Activated T-cell treated with anti-CD3 and anti-CD28 coated beads, Interleukin-2, amount 50 U/mL, for 4 hours (primary cell): Measurements from ENCODE around the gene ZNF93. TPM values are rescaled to one million over a fixed set of nuclear protein-coding genes. Genes with fewer than 3 reads are reported as not detected.
"Not testable (repeated sequence)": the region's sequence is repeated elsewhere in the genome, so short reads cannot be mapped to it uniquely, and the experiment has no call there.

Source experiments
- ATAC-seq, 2 donors: fragments of 200-7000 bp; cut with Tn5 transposase; one replicate each; pipeline ENCODE4 v1.10.0; 2021
- DNase-seq: peaks from one replicate; pipeline ENCODE4 v3.0.0-alpha.2; 2020
- H3K27me3 Mint-ChIP-seq: one replicate; pipeline ENCODE4 v1.8.0; 2021; ENCODE audit warnings: low read depth, mixed read lengths
- H3K36me3 Mint-ChIP-seq: one replicate; pipeline ENCODE4 v1.8.0; 2022; ENCODE audit warnings: mixed read lengths; ENCODE audit not compliant: insufficient read depth
- H3K4me1 Mint-ChIP-seq: one replicate; pipeline ENCODE4 v1.8.0; 2021; ENCODE audit warnings: low read depth, mixed read lengths
- H3K4me3 Mint-ChIP-seq: one replicate; pipeline ENCODE4 v1.8.0; 2021; ENCODE audit warnings: mild to moderate bottlenecking, moderate library complexity, mixed read lengths
- H3K9me3 Mint-ChIP-seq: one replicate; pipeline ENCODE4 v1.8.0; 2021; ENCODE audit warnings: mixed read lengths
- total RNA-seq, 3 donors: library from RNA; stranded (reverse); gene quantifications; one replicate each; pipeline ENCODE4 v1.2.1, GENCODE V29; 2021

The ZNF93 gene
- total RNA-seq, 3 donors from 2014 or later: 2.6 to 3.3 (median 2.7) TPM

DNA sequence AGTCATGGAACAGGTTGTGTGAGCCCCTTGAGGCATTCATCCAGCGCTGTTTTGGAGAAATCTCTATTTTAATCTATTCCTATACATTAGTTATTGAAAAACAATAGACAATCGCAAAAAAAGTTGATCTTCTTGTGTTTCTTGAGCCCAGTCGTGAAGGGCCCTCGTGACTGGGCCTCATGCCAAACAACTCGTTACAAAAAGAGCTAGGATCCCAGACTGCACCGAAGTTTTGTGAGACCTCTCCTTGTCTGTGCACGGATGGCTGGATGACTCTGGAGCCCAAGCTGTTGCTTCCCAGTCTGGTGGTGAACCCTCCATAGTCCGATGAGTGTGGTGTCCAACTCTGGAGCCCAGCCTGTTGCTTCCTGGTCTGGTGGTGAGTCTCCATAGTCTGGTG lies 57.0 kb downstream of the ZNF93 start:
- not testable (repeated sequence) for H3K27me3 Mint-ChIP-seq, ATAC-seq, H3K36me3 Mint-ChIP-seq, H3K4me3 Mint-ChIP-seq, H3K4me1 Mint-ChIP-seq, DNase-seq, H3K9me3 Mint-ChIP-seq

DNA sequence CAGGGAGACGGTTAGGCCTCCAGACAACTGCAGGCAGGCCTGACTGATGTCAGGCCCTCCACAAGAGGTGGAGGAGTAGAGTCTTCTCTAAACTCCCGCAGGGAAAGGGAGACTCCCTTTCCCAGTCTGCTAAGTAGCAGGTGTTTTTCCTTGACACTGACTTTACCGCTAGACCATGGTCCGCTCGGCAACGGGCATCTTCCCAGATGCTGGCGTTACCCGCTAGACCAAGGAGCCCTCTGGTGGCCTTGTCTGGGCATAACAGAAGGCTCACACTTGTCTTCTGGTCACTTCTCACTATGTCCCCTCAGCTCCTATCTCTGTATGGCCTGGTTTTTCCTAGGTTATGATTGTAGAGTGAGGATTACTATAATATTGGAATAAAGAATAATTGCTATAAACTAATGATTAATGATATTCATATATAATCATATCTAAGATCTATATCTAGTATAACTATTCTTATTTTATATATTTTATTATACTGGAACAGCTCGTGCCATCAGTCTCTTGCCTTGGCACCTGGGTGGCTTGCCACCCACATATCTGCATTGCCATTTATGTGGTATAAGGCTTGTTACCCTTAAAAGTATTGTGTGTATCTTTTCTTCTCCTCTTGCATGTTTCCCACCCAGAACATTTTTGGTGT lies 58.5 kb downstream of the ZNF93 start:
- peak; percentile 59 for DNase-seq
- not testable (repeated sequence) for ATAC-seq, H3K4me3 Mint-ChIP-seq, H3K27me3 Mint-ChIP-seq, H3K36me3 Mint-ChIP-seq, H3K9me3 Mint-ChIP-seq, H3K4me1 Mint-ChIP-seq

DNA sequence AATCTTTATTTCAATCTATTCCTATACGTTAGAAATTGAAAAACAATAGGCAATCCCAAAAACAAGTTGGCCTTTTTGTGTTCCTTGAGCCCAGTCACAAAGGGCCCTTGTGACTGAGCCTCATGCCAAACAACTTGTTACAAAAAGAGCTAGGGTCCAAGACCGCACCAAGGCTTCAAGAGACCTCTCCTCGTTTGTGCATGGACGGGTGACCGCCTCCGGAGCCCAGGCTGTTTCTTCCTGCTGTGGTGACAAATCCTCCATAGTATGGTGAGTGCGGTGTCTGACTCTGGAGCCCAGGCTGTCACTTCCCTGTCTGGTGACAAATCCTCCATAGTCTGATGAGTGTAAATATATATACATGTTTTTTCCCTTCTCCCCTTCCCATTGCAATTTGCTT lies 63.7 kb downstream of the ZNF93 start:
- DNase-seq (no peak), ATAC-seq (no peak)
- H3K27me3 Mint-ChIP-seq: no peaks in the 10 kb centered on the region
- no peak overlapping the region for H3K4me3 Mint-ChIP-seq
- H3K36me3 Mint-ChIP-seq: no peaks in the 10 kb centered on the region
- H3K9me3 Mint-ChIP-seq: peaks cover 29% of the 10 kb centered on the region
- H3K4me1 Mint-ChIP-seq: no peaks in the 10 kb centered on the region

DNA sequence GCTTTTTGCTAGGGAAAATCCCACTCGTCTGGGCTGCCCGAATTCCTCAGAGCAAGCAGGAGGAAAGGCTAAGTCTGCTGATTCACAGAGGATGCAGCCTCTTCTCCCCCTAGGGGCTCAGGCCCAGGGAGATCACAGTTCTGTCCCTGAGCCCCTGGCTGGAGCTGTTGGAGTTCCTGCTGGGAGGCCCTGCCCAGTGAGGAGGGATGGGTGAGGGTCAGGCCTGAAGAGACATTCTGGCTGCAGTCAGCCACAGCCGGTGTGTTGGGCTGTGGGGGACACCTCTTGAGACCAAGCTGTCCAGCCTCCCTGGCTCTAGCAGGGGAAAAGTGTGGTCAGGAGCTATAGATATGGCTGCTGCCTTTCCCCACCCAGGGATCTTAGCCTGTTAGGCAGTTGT lies 65.4 kb downstream of the ZNF93 start:
- DNase-seq, H3K27me3 Mint-ChIP-seq, H3K4me1 Mint-ChIP-seq, H3K4me3 Mint-ChIP-seq, H3K36me3 Mint-ChIP-seq, ATAC-seq: not testable (repeated sequence)
- peaks cover 31% of the 10 kb centered on the region for H3K9me3 Mint-ChIP-seq

DNA sequence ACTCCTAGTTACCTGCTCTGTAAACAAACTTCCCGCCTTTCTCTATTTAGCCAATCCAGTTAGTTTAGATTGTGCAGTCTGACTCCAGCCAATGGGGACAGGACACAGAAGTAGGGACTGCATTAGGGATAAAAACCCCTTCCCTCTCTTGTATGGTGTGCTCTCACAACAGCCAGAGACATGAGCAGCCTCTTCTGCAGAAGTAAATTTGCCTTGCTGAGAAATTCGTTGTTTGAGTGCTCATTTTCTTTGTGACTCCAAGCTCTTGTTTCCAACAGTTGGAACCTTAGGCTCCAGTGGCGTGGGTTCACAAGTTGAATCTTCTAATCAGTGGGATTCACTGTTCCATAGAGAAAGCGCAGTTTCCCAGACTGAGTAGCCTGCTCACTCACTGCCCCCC lies 66.1 kb downstream of the ZNF93 start:
- no peak for ATAC-seq
- Mint-ChIP-seq H3K9me3 (peaks cover 31% of the 10 kb centered on the region), H3K36me3 (no peaks in the 10 kb centered on the region), H3K4me3 (no peak overlapping the region), H3K27me3 (no peaks in the 10 kb centered on the region), H3K4me1 (no peaks in the 10 kb centered on the region)
- no peak for DNase-seq

Other genes starting within 250 kb of the ZNF93 start
- gene ATP13A1, start 237.3 kb upstream of the ZNF93 start, total RNA-seq: 100 to 1,000 TPM; 101 to 108 (median 102) TPM
- 10 to 100 TPM; 29.2 to 33.2 (median 29.4) TPM for gene ZNF101, start 232.1 kb upstream of the ZNF93 start, total RNA-seq
- 1 to 10 TPM; 2.6 to 4.1 (median 3.4) TPM for gene ZNF14, start 167.8 kb upstream of the ZNF93 start, total RNA-seq
- gene ZNF506, start 79.2 kb upstream of the ZNF93 start, total RNA-seq: 10 to 100 TPM; 11.6 to 17.0 (median 16.6) TPM
- gene ZNF253, start 35.1 kb upstream of the ZNF93 start, total RNA-seq: 1 to 10 TPM; 3.2 to 4.7 (median 4.4) TPM
- gene ZNF682, start 138.6 kb downstream of the ZNF93 start, total RNA-seq: 1 to 10 TPM; 6.2 to 8.9 (median 8.7) TPM
- 1 to 10 TPM; 3.6 to 7.5 (median 4.5) TPM for gene ZNF90, start 177.1 kb downstream of the ZNF93 start, total RNA-seq